ENCODE measurements around the gene AIF1.

The AIF1 gene

GRCh38 chr6:31614075-31614619, 887 bp upstream of the AIF1 start:
- no peak for TF ChIP-seq CTCF (IDR thresholded peaks at IDR 0.05; ENCODE audit: insufficient read depth, low read depth, low read length, missing control alignments)
- H3K4me3 ChIP-seq (ENCODE audit: low read length), result no peak overlapping the region
- no peak for DNase-seq (ENCODE audit: low read depth)

- TF ChIP-seq CTCF (IDR thresholded peaks at IDR 0.05; ENCODE audit: insufficient read depth, low read depth, low read length, missing control alignments), result no peak
- no peak overlapping the region for H3K4me3 ChIP-seq (ENCODE audit: low read length)
- no peak for DNase-seq (ENCODE audit: low read depth)
Measured at GRCh38 chr6:31615748-31616147, 714 bp downstream of the AIF1 start.

- TF ChIP-seq CTCF (IDR thresholded peaks at IDR 0.05; ENCODE audit: insufficient read depth, low read depth, low read length, missing control alignments), result no peak
- no peak overlapping the region for H3K4me3 ChIP-seq (ENCODE audit: low read length)
- peak; percentile 64 for DNase-seq (ENCODE audit: low read depth)
Measured at GRCh38 chr6:31617010-31617409, 2.0 kb downstream of the AIF1 start.

GRCh38 chr6:31619805-31620585, 5.0 kb downstream of the AIF1 start:
- peak; percentile 100 for DNase-seq (ENCODE audit: low read depth)
- TF ChIP-seq CTCF (IDR thresholded peaks at IDR 0.05; ENCODE audit: insufficient read depth, low read depth, low read length, missing control alignments), result no peak
- peak overlapping the region; percentile 82 for H3K4me3 ChIP-seq (ENCODE audit: low read length)

GRCh38 chr6:31620586-31621319, 5.7 kb downstream of the AIF1 start, which contains the start of gene PRRC2A:
PRRC2A (plus strand) TSS chr6:31620715; CDS start chr6:31622790, 2,075 bp downstream.
- DNase-seq (ENCODE audit: low read depth), result no peak
- H3K4me3 ChIP-seq (ENCODE audit: low read length), result peak within 1 kb of the TSS; percentile 82
- TF ChIP-seq CTCF (IDR thresholded peaks at IDR 0.05; ENCODE audit: insufficient read depth, low read depth, low read length, missing control alignments), result no peak

GRCh38 chr6:31621320-31621939, 6.4 kb downstream of the AIF1 start:
- no peak for TF ChIP-seq CTCF (IDR thresholded peaks at IDR 0.05; ENCODE audit: insufficient read depth, low read depth, low read length, missing control alignments)

More at GRCh38 chr6:31621320-31621939, 6.4 kb downstream of the AIF1 start:
- peak overlapping the region; percentile 82 for H3K4me3 ChIP-seq (ENCODE audit: low read length)
- DNase-seq (ENCODE audit: low read depth), result no peak

Measured in epithelial cell of esophagus (primary cell).